HG03064 (cell line): ENCODE data around the gene OR7D2.
"Not testable (repeated sequence)": the region's sequence is repeated elsewhere in the genome, so short reads cannot be mapped to it uniquely, and the experiment has no call there.

Source experiments
- ATAC-seq: cut with Tn5 transposase; IDR thresholded peaks from one replicate; pipeline ENCODE4 v1.9.1; 2021; ENCODE audit warnings: low read depth; ENCODE audit not compliant: unreplicated experiment

The OR7D2 gene

GRCh38 chr19:9198044-9198443 is 19.3 kb downstream of the OR7D2 start:
- ATAC-seq = not testable (repeated sequence)

- ATAC-seq = no peak
These were observed 26.8 kb downstream of the OR7D2 start for GRCh38 chr19:9205501-9206113.

- ATAC-seq = no peak
These were observed 40.7 kb downstream of the OR7D2 start, which contains the start of gene OR7D4 for GRCh38 chr19:9219489-9219888. Gene OR7D4, minus strand, starts transcription at chr19:9219589. Its CDS starts 4,752 bp downstream, at chr19:9214837.
